HG03558 (cell line): ENCODE data around the gene CYP17A1.
"Not testable (repeated sequence)": the region's sequence is repeated elsewhere in the genome, so short reads cannot be mapped to it uniquely, and the experiment has no call there.

Source experiments
- ATAC-seq: cut with Tn5 transposase; IDR thresholded peaks from one replicate; pipeline ENCODE4 v1.9.1; 2021; ENCODE audit warnings: moderate number of reproducible peaks; ENCODE audit not compliant: unreplicated experiment; ENCODE audit errors: extremely low read depth

Gene CYP17A1

DNA sequence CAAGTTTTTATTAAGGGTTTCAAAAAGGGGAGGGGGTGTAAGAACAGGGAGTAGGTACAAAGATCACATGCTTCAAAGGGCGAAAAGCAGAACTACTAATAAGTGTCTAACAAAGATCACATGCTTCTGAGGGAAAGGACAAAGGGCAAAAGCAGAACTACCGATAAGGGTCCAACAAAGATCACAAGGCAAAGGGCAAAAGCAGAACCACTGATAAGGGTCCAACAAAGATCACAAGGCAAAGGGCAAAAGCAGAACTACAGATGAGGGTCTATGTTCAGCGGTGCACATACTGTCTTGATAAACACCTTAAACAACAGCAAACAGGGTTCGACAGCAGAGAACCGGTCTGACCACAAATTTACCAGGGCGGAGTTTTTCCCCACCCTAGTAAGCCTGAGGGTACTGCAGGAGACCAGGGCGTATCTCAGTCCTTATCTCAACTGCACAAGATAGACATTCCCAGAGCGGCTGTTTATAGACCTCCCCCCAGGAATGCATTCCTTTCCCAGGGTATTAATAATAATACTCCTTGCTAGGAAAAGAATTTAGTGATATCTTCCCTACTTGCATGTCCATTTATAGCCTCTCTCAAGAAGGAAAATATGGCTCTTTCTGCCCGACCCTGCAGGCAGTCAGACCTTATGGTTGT is 1.2 kb upstream of the CYP17A1 start:
- ATAC-seq: not testable (repeated sequence)

GRCh38 chr10:102835007-102835482 is 2.2 kb downstream of the CYP17A1 start:
- ATAC-seq: no peak

GRCh38 chr10:102834143-102834542 is 3.1 kb downstream of the CYP17A1 start:
- ATAC-seq: no peak

GRCh38 chr10:102832987-102833386 is 4.2 kb downstream of the CYP17A1 start:
- no peak for ATAC-seq

DNA sequence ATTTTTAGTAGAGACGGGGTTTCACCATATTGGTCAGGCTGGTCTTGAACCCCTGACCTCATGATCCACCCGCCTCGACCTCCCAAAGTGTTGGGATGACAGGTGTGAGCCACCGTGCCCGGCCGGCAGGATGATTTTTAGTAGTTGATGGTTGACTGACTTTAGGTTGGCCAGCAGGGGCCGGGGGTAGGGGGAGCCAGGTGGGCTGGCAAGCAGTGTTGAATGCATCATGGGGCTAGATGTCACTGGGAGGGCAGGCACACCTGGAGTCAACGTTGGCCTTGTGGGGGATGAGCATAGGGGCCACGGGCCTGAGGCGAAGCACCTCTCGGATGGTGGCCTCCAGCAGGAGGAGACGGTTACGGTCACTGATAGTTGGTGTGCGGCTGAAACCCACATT is 5.0 kb downstream of the CYP17A1 start:
- no peak for ATAC-seq

DNA sequence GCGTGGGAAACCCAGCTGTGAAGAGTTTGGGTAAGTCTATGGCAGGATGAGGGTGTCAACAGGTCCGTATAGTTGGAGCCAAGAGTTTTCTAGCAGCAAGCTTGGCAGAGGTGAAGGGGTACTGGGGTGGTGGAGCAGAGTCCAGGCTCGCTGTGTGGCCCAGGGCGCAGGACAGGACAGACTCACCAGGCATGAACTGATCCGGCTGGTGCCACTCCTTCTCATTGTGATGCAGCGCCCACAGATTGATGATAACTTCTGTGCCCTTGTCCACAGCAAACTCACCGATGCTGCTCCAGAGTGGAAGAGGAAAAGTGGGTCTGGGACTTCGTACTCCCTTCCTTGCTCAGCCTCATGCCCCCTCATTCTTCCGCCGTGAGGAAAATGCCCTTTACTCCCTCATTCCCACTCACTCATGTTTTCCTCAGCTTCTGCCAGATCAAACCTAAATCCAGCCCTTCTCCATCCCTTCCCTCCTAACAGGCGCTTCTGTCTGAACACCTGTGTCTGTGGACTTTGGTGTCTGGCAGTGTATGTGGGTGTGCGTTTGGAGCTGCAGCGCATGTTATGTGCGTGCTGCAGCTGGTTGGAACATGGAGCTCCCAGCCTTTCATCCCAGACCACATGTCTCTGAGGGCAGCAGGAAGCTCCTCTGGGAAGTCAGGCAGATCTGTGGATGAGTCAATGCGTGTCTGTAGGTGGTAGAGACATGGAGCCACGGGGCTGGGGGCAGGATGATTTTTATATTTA is 5.7 kb downstream of the CYP17A1 start:
- ATAC-seq: no peak

GRCh38 chr10:102827597-102827975 is 9.6 kb downstream of the CYP17A1 start:
- no peak for ATAC-seq

DNA sequence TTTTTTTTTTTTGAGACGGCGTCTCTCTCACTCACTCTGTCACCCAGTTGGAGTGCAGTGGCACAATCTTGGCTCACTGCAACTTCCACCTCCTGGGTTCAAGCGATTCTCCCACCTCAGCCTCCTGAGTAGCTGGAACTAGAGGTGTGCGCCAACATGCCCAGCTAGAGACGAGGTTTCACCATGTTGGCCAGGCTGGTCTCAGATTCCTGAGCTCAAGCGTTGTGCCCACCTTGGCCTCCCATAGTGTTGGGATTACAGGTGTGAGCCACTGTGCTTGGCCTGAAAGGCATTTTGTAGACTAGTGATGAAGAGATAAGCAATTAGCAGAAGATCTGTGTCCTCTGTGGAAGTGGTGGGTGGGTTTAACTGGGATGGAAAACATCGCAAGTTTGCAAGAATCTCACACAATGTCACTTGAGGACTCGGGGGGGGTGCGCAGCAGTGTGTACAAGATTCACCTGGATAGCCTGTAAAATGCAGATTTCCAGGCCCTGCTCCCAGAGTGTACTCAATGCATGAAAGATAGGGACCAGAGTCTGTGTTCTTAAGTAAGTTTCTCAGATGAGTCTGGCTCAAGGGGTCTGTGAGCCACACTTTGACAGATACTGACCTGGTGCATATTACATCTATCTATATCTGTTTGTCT is 10.9 kb downstream of the CYP17A1 start:
- no peak for ATAC-seq

GRCh38 chr10:102824664-102825063 is 12.5 kb downstream of the CYP17A1 start:
- ATAC-seq: no peak

DNA sequence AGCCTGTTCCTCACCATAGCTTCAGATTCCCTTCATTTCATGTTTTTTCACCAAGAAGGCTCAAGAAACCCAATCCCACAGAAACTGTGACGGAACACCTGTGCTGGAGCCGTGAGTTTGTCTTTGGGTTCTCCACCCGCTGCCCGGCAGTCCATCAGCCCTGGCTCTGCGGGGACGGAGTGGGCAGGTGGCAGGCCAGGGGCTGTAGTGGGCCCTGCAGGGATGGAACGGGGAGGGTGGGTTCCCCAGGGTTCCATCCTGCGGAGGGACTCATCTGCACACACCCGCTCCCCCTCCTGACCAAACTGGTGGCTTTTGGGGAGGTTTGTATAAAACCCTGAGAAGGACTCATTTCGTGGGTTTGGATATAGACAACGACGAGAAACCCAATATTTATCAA is 15.0 kb downstream of the CYP17A1 start:
- ATAC-seq: no peak

DNA sequence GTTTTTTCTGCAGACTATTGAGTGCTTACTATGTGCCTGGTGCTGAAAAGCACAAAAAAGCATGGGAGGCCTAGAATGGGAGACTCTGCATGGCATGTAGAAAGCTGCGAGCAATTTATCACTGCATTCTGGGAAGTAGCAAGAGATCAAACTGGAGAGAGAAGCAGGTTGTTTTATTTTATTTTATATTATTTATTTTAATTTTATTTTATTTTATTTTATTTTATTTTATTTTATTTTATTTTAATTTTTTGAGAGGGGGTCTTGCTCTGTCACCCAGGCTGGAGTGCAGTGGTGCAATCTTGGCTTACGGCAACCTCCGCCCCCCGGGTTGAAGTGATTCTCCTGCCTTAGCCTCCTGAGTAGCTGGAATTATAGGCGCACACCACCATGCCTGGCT is 17.2 kb downstream of the CYP17A1 start:
- not testable (repeated sequence) for ATAC-seq

DNA sequence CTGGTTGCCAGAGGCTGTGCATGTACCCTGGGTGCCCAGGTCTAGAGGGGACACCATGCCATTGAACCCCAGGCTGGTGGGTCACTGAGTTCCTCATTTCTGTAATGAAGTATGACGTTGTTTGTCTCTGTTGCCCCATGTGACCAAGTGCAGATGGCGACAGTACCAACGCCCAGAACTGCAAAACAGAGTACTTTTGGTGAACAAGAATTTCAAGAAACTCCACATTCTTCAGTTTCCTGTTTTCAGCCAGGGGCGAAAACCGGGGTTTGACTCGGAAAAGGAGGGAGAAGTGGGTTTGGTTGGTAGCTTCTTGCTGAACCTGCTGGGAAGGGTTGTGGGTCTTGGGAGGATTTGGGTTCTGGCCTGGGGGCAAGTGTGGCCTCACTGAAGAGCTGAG is 18.2 kb downstream of the CYP17A1 start:
- no peak for ATAC-seq

DNA sequence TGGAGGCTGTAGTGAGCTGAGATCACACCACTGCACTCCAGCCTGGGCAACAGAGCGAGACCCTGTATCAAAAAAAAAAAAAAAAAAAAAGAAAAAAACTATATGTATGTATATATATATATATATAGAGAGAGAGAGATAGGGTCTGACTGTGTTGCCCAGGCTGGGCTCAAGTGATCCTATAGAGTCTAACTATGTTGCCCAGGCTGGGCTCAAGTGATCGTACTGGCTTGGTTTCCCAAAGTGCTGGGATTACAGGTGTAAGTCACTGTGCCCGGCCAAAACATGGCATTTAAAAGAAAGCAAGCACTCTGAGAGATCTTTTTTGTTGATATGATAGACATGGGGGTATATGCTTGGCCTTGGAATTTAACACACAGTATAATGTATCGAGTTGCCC is 20.0 kb downstream of the CYP17A1 start:
- no peak for ATAC-seq

- ATAC-seq: no peak
Observed at GRCh38 chr10:102815790-102816549, 21.2 kb downstream of the CYP17A1 start.

GRCh38 chr10:102814873-102815661 is 22.1 kb downstream of the CYP17A1 start:
- no peak for ATAC-seq

DNA sequence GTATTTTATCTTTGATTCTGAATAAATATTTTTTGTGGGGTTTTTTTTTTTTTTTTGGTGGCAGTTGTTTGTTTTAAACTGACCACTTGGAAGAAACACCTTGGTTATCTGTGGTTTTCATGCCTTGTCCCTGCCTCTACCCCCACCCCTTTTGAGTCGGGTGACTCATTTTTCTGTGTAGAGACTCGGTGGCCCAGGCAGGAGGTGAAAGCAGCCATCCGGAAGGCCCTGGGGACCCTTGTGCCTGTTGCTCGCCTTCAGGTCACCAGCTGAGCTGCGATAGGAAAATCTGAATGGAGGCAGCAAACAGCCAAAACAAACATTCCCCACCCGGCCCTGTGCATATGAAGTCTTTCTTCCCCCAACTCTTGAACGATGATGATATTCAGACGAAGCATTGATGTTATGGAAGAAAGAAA is 22.8 kb downstream of the CYP17A1 start:
- ATAC-seq: no peak

- ATAC-seq: no peak
Observed at GRCh38 chr10:102813734-102814452, 23.3 kb downstream of the CYP17A1 start.

DNA sequence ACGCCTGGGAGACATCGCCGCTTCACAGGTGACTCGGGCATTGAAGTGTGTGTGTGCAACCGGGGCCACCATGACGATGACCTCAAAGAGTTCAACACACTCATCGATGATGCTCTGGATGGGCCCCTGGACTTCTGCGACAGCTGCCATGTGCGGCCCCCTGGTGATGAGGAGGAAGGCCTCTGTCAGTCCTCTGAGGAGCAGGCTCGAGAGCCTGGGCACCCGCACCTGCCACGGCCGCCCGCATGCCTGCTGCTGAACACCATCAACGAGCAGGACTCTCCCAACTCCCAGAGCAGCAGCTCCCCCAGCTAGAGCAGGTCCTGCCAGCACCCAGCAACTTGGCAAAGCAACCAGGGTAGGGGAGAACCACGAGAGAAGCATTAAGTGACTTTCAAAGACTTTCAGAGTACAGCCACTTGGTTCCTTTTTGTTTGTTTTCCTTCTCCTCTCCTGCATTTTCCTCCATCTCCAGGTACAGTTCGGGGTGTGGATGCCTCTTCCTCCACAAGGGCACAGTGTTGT is 24.1 kb downstream of the CYP17A1 start:
- no peak for ATAC-seq
